Right atrium auricular region (tissue), 2 donors: ENCODE results near the gene LAP3. TPM values are rescaled to one million over a fixed set of nuclear protein-coding genes. Genes with fewer than 3 reads are reported as not detected.

Source experiments
- DNase-seq: peaks from one replicate; pipeline ENCODE4 v3.0.0-alpha.2; 2019; ENCODE audit warnings: low spot score
- H3K27ac ChIP-seq, 2 donors: fragments of 200-600 bp; sonication (generic); 1 replicate in 1 of 2; 2 replicates in 1 of 2; pipeline ENCODE4 v1.5.1; 2016 to 2019
- H3K27me3 ChIP-seq, 2 donors: fragments of 200-600 bp; sonication (generic); one replicate each; pipeline versions ENCODE4 v1.5.1 to v1.6.0; 2017 to 2019
- H3K36me3 ChIP-seq: fragments of 200-600 bp; sonication (generic); one replicate; pipeline ENCODE4 v1.5.1; 2016
- H3K4me1 ChIP-seq, 2 donors: fragments of 200-600 bp; sonication (generic); one replicate each; pipeline versions ENCODE4 v1.5.1 to v1.6.0; 2017 to 2019
- H3K4me3 ChIP-seq, 2 donors: fragments of 200-600 bp; sonication (generic); 1 replicate in 1 of 2; 2 replicates in 1 of 2; pipeline ENCODE4 v1.5.1; 2017 to 2019; ENCODE audit warnings: mild to moderate bottlenecking in 1 of 2, moderate library complexity in 1 of 2
- H3K9me3 ChIP-seq, 2 donors: fragments of 200-600 bp; sonication (generic); one replicate each; pipeline ENCODE4 v1.5.1; 2019
- CTCF ChIP-seq, 2 donors: fragments of 200-600 bp; sonication (generic); IDR thresholded peaks; one replicate each; pipeline ENCODE4 v1.5.1; 2019; ENCODE audit warnings: antibody characterized with exemption in 2 of 2
- total RNA-seq, 2 donors: library from RNA; depleted of rRNA; stranded (reverse); fragments of >200 nt; gene quantifications; one replicate each; pipeline ENCODE4 v1.1.0, GENCODE V29; 2016

LAP3 gene
- total RNA-seq, 2 donors from 2014 or later = 35.5 to 67.2 TPM

- Histone ChIP-seq H3K27ac (peak within 1 kb of the TSS; percentile 83 to 88), H3K4me1 (peaks cover 0 to 43% of the 10 kb centered on the region in 2 donors), H3K27me3 (no peaks in the 10 kb centered on the region), H3K4me3 (peak within 1 kb of the TSS; percentile 85 to 94), H3K9me3 (no peaks in the 10 kb centered on the region), H3K36me3 (no peaks in the 10 kb centered on the region)
- peak; percentile 98 for DNase-seq
- TF ChIP-seq CTCF (IDR thresholded peaks at IDR 0.05) = peak in 1 of 2 donors; percentile 40
Observed at GRCh38 chr4:17614416-17615299, 37.7 kb downstream of the LAP3 start, which contains the start of gene MED28. MED28 (plus strand) TSS chr4:17614641; CDS start chr4:17614655, 14 bp downstream.

- TF ChIP-seq CTCF (IDR thresholded peaks at IDR 0.05) = no peak
- peaks cover 12% of the 10 kb centered on the region for H3K36me3 ChIP-seq
- H3K9me3 ChIP-seq = no peaks in the 10 kb centered on the region
- H3K27ac ChIP-seq = no peak overlapping the region
- H3K27me3 ChIP-seq = no peaks in the 10 kb centered on the region
- H3K4me1 ChIP-seq = peaks cover 0 to 51% of the 10 kb centered on the region in 2 donors
- H3K4me3 ChIP-seq = peak overlapping the region; percentile 0 to 8
- DNase-seq = no peak
Observed at GRCh38 chr4:17616283-17616682, 39.3 kb downstream of the LAP3 start.

- no peaks in the 10 kb centered on the region for H3K27me3 ChIP-seq
- TF ChIP-seq CTCF (IDR thresholded peaks at IDR 0.05) = no peak
- peaks cover 0 to 51% of the 10 kb centered on the region in 2 donors for H3K4me1 ChIP-seq
- H3K4me3 ChIP-seq = no peak overlapping the region
- peak overlapping the region in 1 of 2 donors; percentile 28 for H3K27ac ChIP-seq
- peaks cover 39% of the 10 kb centered on the region for H3K36me3 ChIP-seq
- DNase-seq = no peak
- no peaks in the 10 kb centered on the region for H3K9me3 ChIP-seq
Observed at GRCh38 chr4:17618926-17619325, 41.9 kb downstream of the LAP3 start.

- Histone ChIP-seq H3K4me3 (no peak overlapping the region), H3K36me3 (peaks cover 45% of the 10 kb centered on the region), H3K4me1 (peaks cover 0 to 51% of the 10 kb centered on the region in 2 donors), H3K9me3 (no peaks in the 10 kb centered on the region), H3K27me3 (no peaks in the 10 kb centered on the region), H3K27ac (peak overlapping the region in 1 of 2 donors; percentile 28)
- TF ChIP-seq CTCF (IDR thresholded peaks at IDR 0.05) = no peak
- DNase-seq = no peak
Observed at GRCh38 chr4:17619416-17620105, 42.6 kb downstream of the LAP3 start.

- DNase-seq = no peak
- TF ChIP-seq CTCF (IDR thresholded peaks at IDR 0.05) = no peak
- H3K27ac ChIP-seq = no peak overlapping the region
- H3K9me3 ChIP-seq = no peaks in the 10 kb centered on the region
- H3K4me1 ChIP-seq = peaks cover 0 to 19% of the 10 kb centered on the region in 2 donors
- peaks cover 85% of the 10 kb centered on the region for H3K36me3 ChIP-seq
- H3K27me3 ChIP-seq = no peaks in the 10 kb centered on the region
- no peak overlapping the region for H3K4me3 ChIP-seq
Observed at GRCh38 chr4:17623451-17624001, 46.5 kb downstream of the LAP3 start.
